ENCODE data around the gene LDLRAD3. TPM values are rescaled to one million over a fixed set of nuclear protein-coding genes. Genes with fewer than 3 reads are reported as not detected.

LDLRAD3 gene
- total RNA-seq, 1 experiment from 2014 or later: 38.8 TPM

DNA sequence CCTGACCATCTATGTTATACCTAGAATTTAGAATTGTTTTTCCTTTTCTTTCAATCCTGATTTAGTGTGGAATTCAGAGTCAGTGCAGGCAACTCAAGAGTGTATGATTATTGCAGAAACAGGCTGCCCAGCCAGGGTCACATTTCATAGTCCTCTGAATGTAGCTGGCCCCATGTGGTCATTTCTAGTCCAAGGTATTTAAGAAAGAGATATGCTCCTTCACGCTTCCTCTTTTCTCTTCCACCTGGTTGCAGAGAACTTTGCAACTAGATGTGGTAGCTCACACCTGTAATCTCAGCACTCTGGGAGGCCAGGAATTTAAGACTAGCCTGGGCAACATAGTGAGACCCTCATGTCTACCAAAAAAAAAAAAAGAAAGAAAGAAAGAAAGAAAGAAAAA is 27.6 kb upstream of the LDLRAD3 start:
- Histone ChIP-seq H3K4me3 (no peak overlapping the region), H3K9me3 (replicated peaks) (no peaks in the 10 kb centered on the region)

GRCh38 chr11:35917676-35918075 is 26.2 kb upstream of the LDLRAD3 start:
- no peak overlapping the region for H3K4me3 ChIP-seq
- H3K27ac ChIP-seq: no peak overlapping the region
- H3K27me3 ChIP-seq: no peaks in the 10 kb centered on the region
- DNase-seq: no peak
- no peaks in the 10 kb centered on the region for H3K36me3 ChIP-seq
- no peaks in the 10 kb centered on the region for H3K9me3 ChIP-seq (replicated peaks)
- peaks cover 23% of the 10 kb centered on the region for H3K4me1 ChIP-seq

More for the DNA sequence above, 27.6 kb upstream of the LDLRAD3 start:
- Histone ChIP-seq H3K4me1 (peaks cover 26% of the 10 kb centered on the region), H3K27ac (no peak overlapping the region), H3K27me3 (no peaks in the 10 kb centered on the region), H3K36me3 (no peaks in the 10 kb centered on the region)
- no peak for DNase-seq

GRCh38 chr11:35918716-35919115 is 25.1 kb upstream of the LDLRAD3 start:
- Histone ChIP-seq H3K27me3 (no peaks in the 10 kb centered on the region), H3K36me3 (no peaks in the 10 kb centered on the region), H3K4me3 (peak overlapping the region; percentile 3), H3K27ac (peak overlapping the region; percentile 69), H3K4me1 (peaks cover 23% of the 10 kb centered on the region), H3K9me3 (replicated peaks) (no peaks in the 10 kb centered on the region)
- DNase-seq: peak; percentile 67 to 88

DNA sequence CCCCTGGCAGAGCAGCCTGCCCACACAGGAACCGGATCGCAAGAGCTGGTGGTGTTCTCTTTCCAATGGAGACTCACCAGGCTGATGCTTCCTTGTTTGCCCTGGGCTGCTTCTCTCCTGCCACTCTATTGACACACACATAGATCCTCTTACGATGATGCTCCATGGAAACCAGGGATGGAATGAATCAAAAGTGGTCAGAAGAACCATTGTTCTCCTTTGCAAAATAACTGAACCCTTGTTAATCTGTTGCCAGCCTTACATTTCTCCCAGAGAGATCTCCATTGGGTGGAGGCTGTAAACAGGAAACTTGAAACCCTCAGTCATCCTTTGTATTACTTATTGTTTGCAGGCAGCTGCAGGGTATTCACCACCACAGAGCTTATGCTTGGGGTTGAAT is 24.6 kb upstream of the LDLRAD3 start:
- Histone ChIP-seq H3K27me3 (no peaks in the 10 kb centered on the region), H3K4me3 (peak overlapping the region; percentile 3), H3K4me1 (peaks cover 23% of the 10 kb centered on the region), H3K36me3 (no peaks in the 10 kb centered on the region), H3K9me3 (replicated peaks) (no peaks in the 10 kb centered on the region), H3K27ac (peak overlapping the region; percentile 69)
- DNase-seq: peak; percentile 65 to 86

DNA sequence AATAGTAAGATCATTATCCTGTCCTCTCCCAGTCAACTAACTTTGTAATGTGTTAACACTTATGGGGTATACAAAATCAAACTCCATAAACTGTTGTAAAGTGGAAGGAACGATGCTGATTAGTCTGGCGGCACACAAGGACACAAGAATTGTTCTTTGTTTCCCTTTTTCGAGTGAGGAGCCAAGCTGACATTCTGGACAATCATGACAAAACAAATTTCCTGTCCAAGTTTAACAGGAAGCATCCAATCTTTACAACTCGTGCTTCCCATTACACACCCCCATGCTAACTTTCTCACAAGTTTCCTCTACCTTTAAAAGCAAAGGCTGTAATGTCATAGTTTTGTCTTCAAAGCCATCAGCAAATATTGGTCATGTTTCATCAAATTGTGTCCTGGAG is 20.4 kb upstream of the LDLRAD3 start:
- Histone ChIP-seq H3K36me3 (no peaks in the 10 kb centered on the region), H3K4me3 (no peak overlapping the region), H3K9me3 (replicated peaks) (no peaks in the 10 kb centered on the region), H3K4me1 (peaks cover 17% of the 10 kb centered on the region), H3K27ac (no peak overlapping the region), H3K27me3 (no peaks in the 10 kb centered on the region)
- no peak for DNase-seq

DNA sequence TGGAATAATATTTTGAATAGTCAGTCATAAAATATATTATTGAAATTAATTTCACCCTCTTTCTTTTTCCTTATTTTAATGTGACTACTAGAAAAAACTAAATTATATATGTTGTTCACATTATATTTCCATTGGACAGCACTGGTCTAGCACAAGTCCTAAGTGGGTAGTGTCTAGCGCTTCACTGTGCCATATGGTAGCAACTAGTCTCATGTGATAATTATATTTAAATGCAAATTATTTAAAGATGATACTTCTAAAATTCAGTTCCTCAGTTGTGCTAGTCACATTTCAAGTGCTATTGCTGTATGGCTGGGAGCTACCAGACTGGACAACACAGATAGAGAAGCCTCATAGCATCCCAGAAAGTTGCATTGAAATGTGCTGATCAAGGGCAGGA is 19.1 kb upstream of the LDLRAD3 start:
- no peak overlapping the region for H3K4me3 ChIP-seq
- H3K27me3 ChIP-seq: no peaks in the 10 kb centered on the region
- no peaks in the 10 kb centered on the region for H3K9me3 ChIP-seq (replicated peaks)
- no peaks in the 10 kb centered on the region for H3K36me3 ChIP-seq
- no peak for DNase-seq
- peaks cover 3% of the 10 kb centered on the region for H3K4me1 ChIP-seq
- no peak overlapping the region for H3K27ac ChIP-seq

- DNase-seq: peak in 1 of 2 experiments; percentile 18
- no peaks in the 10 kb centered on the region for H3K36me3 ChIP-seq
- no peaks in the 10 kb centered on the region for H3K9me3 ChIP-seq (replicated peaks)
- no peaks in the 10 kb centered on the region; the same call in 1 of the 2 replicates for H3K4me1 ChIP-seq
- H3K27me3 ChIP-seq: no peaks in the 10 kb centered on the region
- H3K27ac ChIP-seq: no peak overlapping the region
- peak overlapping the region; percentile 35 for H3K4me3 ChIP-seq
Measured at GRCh38 chr11:35927104-35927503, 16.8 kb upstream of the LDLRAD3 start.

DNA sequence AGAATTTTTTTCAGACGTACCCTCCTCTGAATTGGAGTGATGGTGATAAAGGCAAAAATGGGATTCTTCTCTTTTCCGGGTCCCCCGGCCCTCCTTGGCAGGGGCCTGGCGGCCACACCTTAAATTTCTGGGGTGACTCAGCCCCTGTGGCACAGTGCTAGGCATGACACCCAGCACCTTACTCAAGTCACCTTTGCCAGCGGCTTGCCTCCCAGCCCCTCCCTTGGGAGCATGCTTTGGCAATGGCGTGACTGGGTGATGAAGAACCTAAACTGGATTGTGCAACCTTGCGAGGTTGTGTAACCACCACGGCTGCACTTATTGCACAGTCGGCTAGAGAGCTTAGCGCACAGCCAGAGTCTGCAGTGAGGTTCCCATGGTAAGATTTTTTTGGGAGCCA is 16.2 kb upstream of the LDLRAD3 start:
- H3K4me1 ChIP-seq: no peaks in the 10 kb centered on the region; the same call in 1 of the 2 replicates
- no peaks in the 10 kb centered on the region for H3K27me3 ChIP-seq
- peak overlapping the region; percentile 35 for H3K4me3 ChIP-seq
- H3K9me3 ChIP-seq (replicated peaks): 0 out of 2 replicates have a peak, but pooled peaks cover 2% of the 10 kb centered on the region
- no peaks in the 10 kb centered on the region for H3K36me3 ChIP-seq
- no peak overlapping the region for H3K27ac ChIP-seq
- peak in 1 of 2 experiments; percentile 14 for DNase-seq

- Histone ChIP-seq H3K36me3 (no peaks in the 10 kb centered on the region), H3K4me1 (no peaks in the 10 kb centered on the region; the same call in 1 of the 2 replicates), H3K4me3 (no peak overlapping the region), H3K27ac (no peak overlapping the region), H3K27me3 (no peaks in the 10 kb centered on the region), H3K9me3 (replicated peaks) (0 out of 2 replicates have a peak, but pooled peaks cover 2% of the 10 kb centered on the region)
- no peak for DNase-seq
Measured at GRCh38 chr11:35928688-35929395, 15.0 kb upstream of the LDLRAD3 start.

GRCh38 chr11:35930466-35930865 is 13.4 kb upstream of the LDLRAD3 start:
- no peaks in the 10 kb centered on the region for H3K36me3 ChIP-seq
- 0 out of 2 replicates have a peak, but pooled peaks cover 2% of the 10 kb centered on the region for H3K9me3 ChIP-seq (replicated peaks)
- H3K27ac ChIP-seq: no peak overlapping the region
- no peak for DNase-seq
- no peaks in the 10 kb centered on the region; the same call in 1 of the 2 replicates for H3K4me1 ChIP-seq
- H3K4me3 ChIP-seq: no peak overlapping the region
- H3K27me3 ChIP-seq: no peaks in the 10 kb centered on the region

GRCh38 chr11:35932121-35932520 is 11.7 kb upstream of the LDLRAD3 start:
- 0 out of 2 replicates have a peak, but pooled peaks cover 2% of the 10 kb centered on the region for H3K9me3 ChIP-seq (replicated peaks)
- no peak for DNase-seq
- no peaks in the 10 kb centered on the region for H3K36me3 ChIP-seq
- H3K4me3 ChIP-seq: no peak overlapping the region
- H3K27ac ChIP-seq: no peak overlapping the region
- no peaks in the 10 kb centered on the region; the same call in 1 of the 2 replicates for H3K4me1 ChIP-seq
- no peaks in the 10 kb centered on the region for H3K27me3 ChIP-seq

DNA sequence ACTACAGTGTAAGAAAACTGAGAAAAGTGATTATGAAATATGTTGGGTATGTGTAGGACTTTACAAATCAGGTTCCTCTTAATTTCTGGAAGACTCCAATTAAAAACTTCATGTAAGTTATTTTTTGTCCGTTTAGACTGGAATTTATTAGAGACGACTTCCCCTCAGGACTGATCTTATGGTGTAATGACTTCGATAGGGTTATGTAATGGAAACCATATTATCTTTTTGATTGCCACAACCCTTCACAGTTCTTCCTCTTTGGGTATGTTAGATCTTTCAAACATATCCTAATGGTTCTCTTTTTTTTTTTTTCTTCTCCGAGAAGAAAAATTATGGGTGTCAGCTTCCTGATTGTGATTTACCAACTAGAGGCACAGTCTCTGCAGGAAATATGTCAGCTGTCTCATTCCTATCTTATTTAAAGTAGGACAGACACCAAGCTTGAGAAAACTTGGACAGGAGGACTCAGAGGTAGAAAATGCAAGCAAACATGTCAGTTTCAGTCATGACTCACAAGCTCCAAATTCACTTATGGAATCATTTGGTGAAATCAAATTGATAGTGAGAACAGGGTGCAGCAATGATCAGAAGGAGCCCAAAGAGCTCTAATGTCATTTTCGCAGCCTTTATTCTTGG is 11.1 kb upstream of the LDLRAD3 start:
- Histone ChIP-seq H3K27me3 (no peaks in the 10 kb centered on the region), H3K36me3 (no peaks in the 10 kb centered on the region), H3K9me3 (replicated peaks) (0 out of 2 replicates have a peak, but pooled peaks cover 2% of the 10 kb centered on the region), H3K4me3 (no peak overlapping the region), H3K4me1 (0 out of 2 replicates have a peak, but pooled peaks cover 1% of the 10 kb centered on the region), H3K27ac (no peak overlapping the region)
- no peak for DNase-seq

GRCh38 chr11:35933320-35933871 is 10.5 kb upstream of the LDLRAD3 start:
- 0 out of 2 replicates have a peak, but pooled peaks cover 2% of the 10 kb centered on the region for H3K9me3 ChIP-seq (replicated peaks)
- DNase-seq: no peak
- H3K27ac ChIP-seq: no peak overlapping the region
- no peak overlapping the region for H3K4me3 ChIP-seq
- H3K36me3 ChIP-seq: no peaks in the 10 kb centered on the region
- no peaks in the 10 kb centered on the region for H3K27me3 ChIP-seq
- H3K4me1 ChIP-seq: 0 out of 2 replicates have a peak, but pooled peaks cover 4% of the 10 kb centered on the region

GRCh38 chr11:35934271-35934670 is 9.6 kb upstream of the LDLRAD3 start:
- H3K36me3 ChIP-seq: no peaks in the 10 kb centered on the region
- DNase-seq: no peak

DNA sequence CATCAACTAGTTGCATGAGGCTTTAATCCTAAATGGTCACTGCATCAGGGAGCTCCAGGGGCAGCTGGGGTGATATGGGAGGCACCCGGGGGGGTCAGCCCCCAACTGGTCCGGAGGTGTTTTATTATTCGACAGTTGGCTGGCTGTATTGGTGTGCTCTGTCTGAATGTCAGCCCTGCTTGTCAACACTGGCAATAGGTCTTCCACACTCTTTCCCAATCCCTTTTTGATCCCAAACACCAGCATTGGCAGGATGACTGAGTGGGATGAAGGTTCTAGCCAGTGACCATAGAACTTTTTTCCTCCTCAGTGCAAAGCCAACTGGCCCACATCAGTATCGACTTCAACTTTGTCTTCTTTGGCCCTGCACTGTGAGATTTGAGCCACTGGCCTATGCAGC is 8.9 kb upstream of the LDLRAD3 start:
- no peak for DNase-seq

More at GRCh38 chr11:35934271-35934670, 9.6 kb upstream of the LDLRAD3 start:
- Histone ChIP-seq H3K4me3 (no peak overlapping the region), H3K27me3 (no peaks in the 10 kb centered on the region), H3K9me3 (replicated peaks) (0 out of 2 replicates have a peak, but pooled peaks cover 2% of the 10 kb centered on the region), H3K27ac (no peak overlapping the region), H3K4me1 (0 out of 2 replicates have a peak, but pooled peaks cover 4% of the 10 kb centered on the region)

More for the DNA sequence above, 8.9 kb upstream of the LDLRAD3 start:
- no peak overlapping the region for H3K27ac ChIP-seq
- 0 out of 2 replicates have a peak, but pooled peaks cover 4% of the 10 kb centered on the region for H3K4me1 ChIP-seq
- no peak overlapping the region for H3K4me3 ChIP-seq
- H3K9me3 ChIP-seq (replicated peaks): 0 out of 2 replicates have a peak, but pooled peaks cover 2% of the 10 kb centered on the region
- no peaks in the 10 kb centered on the region for H3K27me3 ChIP-seq
- H3K36me3 ChIP-seq: no peaks in the 10 kb centered on the region

Measured in SJCRH30 (cell line).